Prostate gland (tissue), 2 donors: Measurements from ENCODE around the gene FOXE3.

ENCODE experiments used
- POLR2A ChIP-seq: fragments of 450-650 bp; IDR thresholded peaks from one replicate; pipeline ENCODE4 v1.6.1; 2016; ENCODE audit warnings: antibody characterized with exemption, mild to moderate bottlenecking
- POLR2AphosphoS5 ChIP-seq: sonication (generic); formaldehyde crosslinking; IDR thresholded peaks from one replicate; pipeline ENCODE4 v1.6.1; 2017; ENCODE audit warnings: antibody characterized with exemption
- TF ChIP-seq, protein P1 (sequence below), 4 experiments: fragments of 200-600 bp in 2 of 4; fragments of 450-650 bp in 2 of 4; sonication (generic) in 2 of 4; IDR thresholded peaks; 1 replicate in 3 of 4; 2 replicates in 1 of 4; pipeline ENCODE4 v1.5.1; 2016 to 2019; ENCODE audit warnings: antibody characterized with exemption in 4 of 4, mild to moderate bottlenecking in 2 of 4, moderate library complexity in 2 of 4

DNA sequence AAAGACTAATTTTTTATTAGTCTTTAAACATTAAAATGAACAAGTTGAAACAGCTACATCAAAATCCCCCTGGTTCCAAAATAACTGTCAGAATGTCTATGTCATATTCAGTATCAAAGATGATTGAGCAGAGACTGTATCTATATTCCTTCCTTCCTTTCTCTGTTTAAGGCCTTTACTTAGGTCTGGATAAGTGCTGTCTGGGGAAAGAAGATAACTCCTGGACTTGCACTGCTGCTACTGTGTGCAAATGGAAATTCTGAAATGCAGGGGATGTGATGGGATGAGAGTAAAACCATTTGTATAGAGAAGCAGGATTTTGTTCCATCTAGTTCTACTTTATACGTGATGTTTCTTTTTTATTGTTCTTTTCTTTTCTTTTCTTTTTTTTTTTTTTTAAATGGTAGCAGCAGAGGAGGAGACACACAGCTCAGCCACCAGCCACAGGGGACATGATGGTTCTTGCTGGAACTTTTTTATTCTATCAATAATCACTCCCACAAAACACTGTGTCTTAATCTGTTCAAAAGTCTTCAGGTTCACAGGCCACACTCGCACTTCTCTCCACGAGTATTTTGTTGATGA is 33.6 kb upstream of the FOXE3 start:
- no peak for TF ChIP-seq POLR2AphosphoS5
- TF ChIP-seq, protein P1, sequence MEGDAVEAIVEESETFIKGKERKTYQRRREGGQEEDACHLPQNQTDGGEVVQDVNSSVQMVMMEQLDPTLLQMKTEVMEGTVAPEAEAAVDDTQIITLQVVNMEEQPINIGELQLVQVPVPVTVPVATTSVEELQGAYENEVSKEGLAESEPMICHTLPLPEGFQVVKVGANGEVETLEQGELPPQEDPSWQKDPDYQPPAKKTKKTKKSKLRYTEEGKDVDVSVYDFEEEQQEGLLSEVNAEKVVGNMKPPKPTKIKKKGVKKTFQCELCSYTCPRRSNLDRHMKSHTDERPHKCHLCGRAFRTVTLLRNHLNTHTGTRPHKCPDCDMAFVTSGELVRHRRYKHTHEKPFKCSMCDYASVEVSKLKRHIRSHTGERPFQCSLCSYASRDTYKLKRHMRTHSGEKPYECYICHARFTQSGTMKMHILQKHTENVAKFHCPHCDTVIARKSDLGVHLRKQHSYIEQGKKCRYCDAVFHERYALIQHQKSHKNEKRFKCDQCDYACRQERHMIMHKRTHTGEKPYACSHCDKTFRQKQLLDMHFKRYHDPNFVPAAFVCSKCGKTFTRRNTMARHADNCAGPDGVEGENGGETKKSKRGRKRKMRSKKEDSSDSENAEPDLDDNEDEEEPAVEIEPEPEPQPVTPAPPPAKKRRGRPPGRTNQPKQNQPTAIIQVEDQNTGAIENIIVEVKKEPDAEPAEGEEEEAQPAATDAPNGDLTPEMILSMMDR (IDR thresholded peaks at IDR 0.05), result no peak
- no peak for TF ChIP-seq POLR2A
